Left colon (tissue), 2 donors: ENCODE measurements around the gene PSMD6. TPM values are rescaled to one million over a fixed set of nuclear protein-coding genes. Genes with fewer than 3 reads are reported as not detected.
A peak's percentile ranks its signal among the peaks of the same experiment; 100 is the strongest.

Source experiments
- ATAC-seq: fragments of 200-7000 bp; cut with Tn5 transposase; one replicate; pipeline ENCODE4 v1.9.1; 2020; ENCODE audit warnings: mild to moderate bottlenecking, moderate library complexity
- DNase-seq, 2 donors: peaks; one replicate each; pipeline ENCODE4 v3.0.0-alpha.2; 2020
- intact Hi-C, 2 donors: fragments of 100-400 bp; cut with DNase I in 1 of 2; cut with micrococcal nuclease in 1 of 2; formaldehyde crosslinking; loops; one replicate each; pipeline versions ENCODE4 v1.11.2 to v1.14.0; 2022; cut with DNase I, micrococcal nuclease
- long read RNA-seq: library from polyadenylated mRNA; unstranded; transcript quantifications from one replicate; pipeline ENCODE4 v2.0.0, GENCODE V29; 2021
- total RNA-seq, 2 donors: library from RNA; stranded (reverse); fragmentation: NEBNext Ultra II Directional; extraction: Animal tissue kit (Norgen Biotek cat#: 25700); gene quantifications; one replicate each; pipeline ENCODE4 v1.2.1, GENCODE V29; 2021
- donor health status: DM: no; HTN: no; CAD: no.
- donor health status: DM: yes; HTN: yes; CAD: no.

Gene PSMD6
- 10 to 100 TPM; 49.4 to 51.4 TPM for total RNA-seq
- long read RNA-seq, transcript PSMD6-201 (8 exons, 1,430 nt): major isoform, 101 of 116 reads
- long read RNA-seq, partial matches to known transcripts: 5 of 116 reads
- long read RNA-seq, other reads (novel, unspliced or antisense): 5 of 116 reads

- intact Hi-C loops: no loop called here
- DNase-seq (peak; percentile 76 to 90), ATAC-seq (peak; percentile 95)
These were observed at the start of gene PSMD6 for GRCh38 chr3:64023187-64023860. Gene PSMD6, minus strand, starts transcription at chr3:64023494. Its CDS starts 75 bp downstream, at chr3:64023419.

- DNase-seq: no peak
- no peak for ATAC-seq
- intact Hi-C loops: no loop called here
These were observed 48.8 kb upstream of the PSMD6 start for GRCh38 chr3:64072126-64072525.

- no peak for ATAC-seq
- intact Hi-C loops: no loop called here
- DNase-seq: no peak
These were observed 47.4 kb upstream of the PSMD6 start for GRCh38 chr3:64070704-64071103.

GRCh38 chr3:64067506-64068346 lies 44.4 kb upstream of the PSMD6 start:
- DNase-seq (no peak), ATAC-seq (no peak)
- intact Hi-C loops: no loop called here

- no peak for DNase-seq
- no peak for ATAC-seq
- intact Hi-C loops: no loop called here
These were observed 41.5 kb upstream of the PSMD6 start for GRCh38 chr3:64064804-64065203.

GRCh38 chr3:64063983-64064438 lies 40.7 kb upstream of the PSMD6 start:
- DNase-seq (no peak), ATAC-seq (no peak)
- intact Hi-C loops: no loop called here

GRCh38 chr3:64063207-64063982 lies 40.1 kb upstream of the PSMD6 start:
- no peak for DNase-seq
- no peak for ATAC-seq
- intact Hi-C loops: no loop called here

- intact Hi-C loops: no loop called here
- ATAC-seq (no peak), DNase-seq (no peak)
These were observed 38.3 kb upstream of the PSMD6 start for GRCh38 chr3:64061628-64062027.

GRCh38 chr3:64059484-64060175 lies 36.3 kb upstream of the PSMD6 start:
- DNase-seq (no peak), ATAC-seq (no peak)
- intact Hi-C loops: no loop called here

GRCh38 chr3:64058566-64058965 lies 35.3 kb upstream of the PSMD6 start:
- ATAC-seq: no peak
- no peak for DNase-seq
- intact Hi-C loops: no loop called here

- intact Hi-C loops: no loop called here
- no peak for ATAC-seq
- no peak for DNase-seq
These were observed 33.9 kb upstream of the PSMD6 start for GRCh38 chr3:64057231-64057630.

GRCh38 chr3:64056606-64057180 lies 33.4 kb upstream of the PSMD6 start:
- DNase-seq: no peak
- ATAC-seq: no peak
- intact Hi-C loops: no loop called here

- intact Hi-C loops: no loop called here
- DNase-seq: no peak
- no peak for ATAC-seq
These were observed 31.8 kb upstream of the PSMD6 start for GRCh38 chr3:64055076-64055475.

- DNase-seq: no peak
- ATAC-seq: no peak
- intact Hi-C loops: no loop called here
These were observed 31.2 kb upstream of the PSMD6 start for GRCh38 chr3:64054488-64054887.

- intact Hi-C loops: no loop called here
- ATAC-seq (no peak), DNase-seq (no peak)
These were observed 30.3 kb upstream of the PSMD6 start for GRCh38 chr3:64053581-64053980.

GRCh38 chr3:64053117-64053516 lies 29.8 kb upstream of the PSMD6 start:
- DNase-seq (no peak), ATAC-seq (no peak)
- intact Hi-C loops: no loop called here

- ATAC-seq: no peak
- intact Hi-C loops: no loop called here
- DNase-seq: no peak
These were observed 26.5 kb upstream of the PSMD6 start for GRCh38 chr3:64049832-64050231.

GRCh38 chr3:64049136-64049535 lies 25.8 kb upstream of the PSMD6 start:
- intact Hi-C loops: no loop called here
- no peak for DNase-seq
- no peak for ATAC-seq
